IMR-90 (cell line): ENCODE results near the gene WBP11. TPM values are rescaled to one million over a fixed set of nuclear protein-coding genes. Genes with fewer than 3 reads are reported as not detected.
A peak's percentile ranks its signal among the peaks of the same experiment; 100 is the strongest.

ENCODE experiments used
- ATAC-seq: fragments of 200-7000 bp; cut with Tn5 transposase; 2 replicates; pipeline ENCODE4 v1.9.1; 2020; ENCODE audit warnings: low read depth, mild to moderate bottlenecking, moderate library complexity
- BruUV-seq: library from RNA; stranded (reverse); fragments of 400-500 nt; replicated peaks from 2 replicates; lab custom pipeline; 2021; lab: Mats Ljungman, UMichigan
- CTCF ChIA-PET: fragments of 300-600 bp; formaldehyde crosslinking; extraction: SDS; loops from one replicate; lab custom pipeline; 2021; ENCODE audit warnings: antibody characterized with exemption; lab: Yijun Ruan, JAX
- POLR2A ChIA-PET: fragments of 300-600 bp; sonication (Branson Sonifier 250); formaldehyde crosslinking; loops from one replicate; lab custom pipeline; 2022; ENCODE audit warnings: antibody characterized with exemption; ENCODE audit not compliant: unreplicated experiment; lab: Charles Lee
- DNase-seq: peaks from one replicate; pipeline ENCODE4 v3.0.0; 2013
- H2AFZ ChIP-seq: replicated peaks from 2 replicates; pipeline ENCODE3; 2013; ENCODE audit warnings: low read length, mild to moderate bottlenecking; ENCODE audit not compliant: poor library complexity
- H2AK5ac ChIP-seq: 2 replicates; pipeline ENCODE4 v1.6.1; 2013; ENCODE audit warnings: low read depth, low read length, inconsistent platforms
- H2AK9ac ChIP-seq: replicated peaks from 2 replicates; pipeline ENCODE3; 2013; ENCODE audit warnings: mild to moderate bottlenecking, low read depth, low read length, moderate library complexity; ENCODE audit not compliant: poor library complexity
- H2BK120ac ChIP-seq: 2 replicates; pipeline ENCODE4 v1.6.1; 2013; ENCODE audit warnings: low read depth, low read length, inconsistent platforms
- H2BK15ac ChIP-seq: 3 replicates; pipeline ENCODE4 v1.6.1; 2013; ENCODE audit warnings: low read depth, low read length, inconsistent platforms
- H2BK20ac ChIP-seq: 2 replicates; pipeline ENCODE4 v1.6.1; 2013; ENCODE audit warnings: low read depth, mild to moderate bottlenecking, inconsistent platforms, low read length, moderate library complexity
- H2BK5ac ChIP-seq: 2 replicates; pipeline ENCODE4 v1.6.1; 2013; ENCODE audit warnings: mild to moderate bottlenecking, low read depth, low read length, inconsistent platforms; ENCODE audit not compliant: poor library complexity, severe bottlenecking
- H3K14ac ChIP-seq: replicated peaks from 2 replicates; pipeline ENCODE4 v1.6.1; 2013; ENCODE audit warnings: low read depth, low read length, inconsistent platforms
- H3K18ac ChIP-seq: 2 replicates; pipeline ENCODE4 v1.6.1; 2013; ENCODE audit warnings: low read depth, low read length, control low read depth
- H3K23ac ChIP-seq: 2 replicates; pipeline ENCODE4 v1.6.1; 2013; ENCODE audit warnings: low read depth, low read length, inconsistent platforms
- H3K27ac ChIP-seq: 2 replicates; pipeline ENCODE4 v1.5.1; 2013; ENCODE audit warnings: mild to moderate bottlenecking, control low read depth, low read length; ENCODE audit not compliant: insufficient read depth
- H3K27me3 ChIP-seq: 2 replicates; pipeline ENCODE4 v1.6.1; 2013; ENCODE audit warnings: low read length; ENCODE audit not compliant: control insufficient read depth, insufficient read depth
- H3K36me3 ChIP-seq: 2 replicates; pipeline ENCODE4 v1.6.1; 2013; ENCODE audit warnings: low read length, mixed read lengths; ENCODE audit not compliant: control insufficient read depth, insufficient read depth
- H3K4ac ChIP-seq: 2 replicates; pipeline ENCODE4 v1.6.1; 2013; ENCODE audit warnings: low read depth, low read length, inconsistent platforms
- H3K4me1 ChIP-seq: 2 replicates; pipeline ENCODE4 v1.6.1; 2013; ENCODE audit warnings: low read length, mixed read lengths; ENCODE audit not compliant: control insufficient read depth, insufficient read depth
- H3K4me2 ChIP-seq: 2 replicates; pipeline ENCODE4 v1.6.1; 2013; ENCODE audit warnings: low read depth, mild to moderate bottlenecking, control low read depth, low read length, moderate library complexity
- H3K4me3 ChIP-seq: 2 replicates; pipeline ENCODE4 v1.5.1; 2013; ENCODE audit warnings: low read depth, mild to moderate bottlenecking, control low read depth, low read length, moderate library complexity; ENCODE audit not compliant: insufficient read depth
- H3K56ac ChIP-seq: 2 replicates; pipeline ENCODE4 v1.6.1; 2013; ENCODE audit warnings: low read length, inconsistent platforms; ENCODE audit not compliant: insufficient read depth; ENCODE audit errors: extremely low read depth
- H3K79me1 ChIP-seq, 2 experiments: 2 replicates each; pipeline ENCODE4 v1.6.1; 2013; ENCODE audit warnings: low read length in 2 of 2, inconsistent platforms in 1 of 2, low read depth in 1 of 2
- H3K9ac ChIP-seq: 2 replicates; pipeline ENCODE4 v1.6.1; 2013; ENCODE audit warnings: low read depth, low read length, control low read depth
- H3K9me1 ChIP-seq: 2 replicates; pipeline ENCODE4 v1.6.1; 2013; ENCODE audit warnings: low read length, inconsistent platforms; ENCODE audit not compliant: insufficient read depth
- H3K9me3 ChIP-seq: 2 replicates; pipeline ENCODE4 v1.6.1; 2013; ENCODE audit warnings: low read length; ENCODE audit not compliant: control insufficient read depth, insufficient read depth
- H4K20me1 ChIP-seq: 2 replicates; pipeline ENCODE4 v1.6.1; 2013; ENCODE audit warnings: low read length, inconsistent platforms; ENCODE audit not compliant: insufficient read depth
- H4K5ac ChIP-seq: 2 replicates; pipeline ENCODE4 v1.6.1; 2013; ENCODE audit warnings: mild to moderate bottlenecking, low read depth, low read length, control low read depth
- H4K8ac ChIP-seq, 2 experiments: 2 replicates each; pipeline ENCODE4 v1.6.1; 2013; ENCODE audit warnings: low read depth in 2 of 2, low read length in 2 of 2, control low read depth in 1 of 2, inconsistent platforms in 1 of 2
- H4K91ac ChIP-seq: 2 replicates; pipeline ENCODE4 v1.6.1; 2013; ENCODE audit warnings: low read depth, low read length, inconsistent platforms; ENCODE audit not compliant: insufficient read depth
- CEBPB ChIP-seq: IDR thresholded peaks from 2 replicates; pipeline ENCODE4 v1.6.1; 2012; ENCODE audit warnings: low read depth, low read length, improper control_type of control experiment
- CHD1 ChIP-seq: IDR thresholded peaks from 2 replicates; pipeline ENCODE4 v1.6.1; 2012; ENCODE audit warnings: low read depth, low read length, improper control_type of control experiment
- CTCF ChIP-seq: conservative IDR thresholded peaks from 2 replicates; pipeline ENCODE4 v1.5.1; 2012; ENCODE audit warnings: mild to moderate bottlenecking, low read depth, low read length, improper control_type of control experiment
- ELK1 ChIP-seq: fragments of 150-350 bp; IDR thresholded peaks from 2 replicates; pipeline ENCODE4 v1.6.1; 2016; ENCODE audit warnings: low read depth, mild to moderate bottlenecking, low read length, moderate library complexity, borderline replicate concordance
- FOS ChIP-seq: fragments of 150-350 bp; IDR thresholded peaks from 2 replicates; pipeline ENCODE4 v1.6.1; 2016; ENCODE audit warnings: low read depth, low read length
- MAZ ChIP-seq: IDR thresholded peaks from 2 replicates; pipeline ENCODE4 v1.6.1; 2012; ENCODE audit warnings: low read depth, mild to moderate bottlenecking, low read length, improper control_type of control experiment, moderate library complexity, borderline replicate concordance
- NFE2L2 ChIP-seq: fragments of 150-350 bp; IDR thresholded peaks from 2 replicates; pipeline ENCODE4 v1.6.1; 2016; ENCODE audit warnings: low read depth, mild to moderate bottlenecking, low read length
- POLR2A ChIP-seq: IDR thresholded peaks from 2 replicates; pipeline ENCODE4 v1.6.1; 2012; ENCODE audit warnings: mild to moderate bottlenecking, low read depth, low read length
- RAD21 ChIP-seq: IDR thresholded peaks from 2 replicates; pipeline ENCODE4 v1.6.1; 2012; ENCODE audit warnings: low read length, improper control_type of control experiment
- RCOR1 ChIP-seq: IDR thresholded peaks from 2 replicates; pipeline ENCODE4 v1.6.1; 2012; ENCODE audit warnings: mild to moderate bottlenecking, low read length, improper control_type of control experiment; ENCODE audit not compliant: insufficient replicate concordance
- RFX5 ChIP-seq: IDR thresholded peaks from 2 replicates; pipeline ENCODE4 v1.8.0; 2012; ENCODE audit warnings: low read depth, mild to moderate bottlenecking, low read length, moderate library complexity
- SMC3 ChIP-seq: fragments of 150-350 bp; IDR thresholded peaks from 2 replicates; pipeline ENCODE4 v1.6.1; 2016; ENCODE audit warnings: low read depth, mild to moderate bottlenecking, antibody characterized with exemption, low read length, moderate library complexity
- USF2 ChIP-seq: fragments of 150-350 bp; IDR thresholded peaks from 2 replicates; pipeline ENCODE4 v1.6.1; 2017; ENCODE audit warnings: mild to moderate bottlenecking, antibody characterized with exemption, low read length, low read depth
- WGBS, 2 experiments: methylation state at CpG; one replicate each; pipeline versions ENCODE4 v1.1.5 to v1.1.7; 2013; ENCODE audit warnings: missing lambda C conversion rate in 2 of 2; ENCODE audit not compliant: insufficient read length in 1 of 2; ENCODE audit errors: extremely low coverage in 2 of 2; 5-methylcytosine and 5-hydroxymethylcytosine counted together
- dilution Hi-C: fragments of 300-500 bp; cut with HindIII; formaldehyde crosslinking; loops from one replicate; pipeline ENCODE4 v1.14.3; 2018; ENCODE audit warnings: low sequenced_read_pairs; ENCODE audit not compliant: unreplicated experiment
- in situ Hi-C: fragments of 300-500 bp; cut with MboI; formaldehyde crosslinking; loops from 3 replicates; pipeline ENCODE4 v1.14.3; 2019; ENCODE audit warnings: low sequenced_read_pairs, inconsistent platforms, mixed read lengths
- intact Hi-C: fragments of 100-400 bp; cut with micrococcal nuclease; formaldehyde crosslinking; loops from 2 replicates; pipeline ENCODE4 v1.10.0; 2022
- polyA plus RNA-seq, 3 experiments: library from polyadenylated mRNA; depleted of rRNA; stranded (reverse); fragments of >200 nt; gene quantifications; 2 replicates each; pipeline ENCODE4 v1.2.3, GENCODE V29; 2012; ENCODE audit warnings: low replicate concordance in 1 of 3
- total RNA-seq: library from RNA; depleted of rRNA; stranded (reverse); fragments of >200 nt; gene quantifications from 2 replicates; pipeline ENCODE4 v1.2.3, GENCODE V29; 2012

WBP11 gene
- total and polyA plus RNA-seq, 2 of the 4 experiments (the other 2 are of a cell fraction): 2.5 to 18.3 TPM

DNA sequence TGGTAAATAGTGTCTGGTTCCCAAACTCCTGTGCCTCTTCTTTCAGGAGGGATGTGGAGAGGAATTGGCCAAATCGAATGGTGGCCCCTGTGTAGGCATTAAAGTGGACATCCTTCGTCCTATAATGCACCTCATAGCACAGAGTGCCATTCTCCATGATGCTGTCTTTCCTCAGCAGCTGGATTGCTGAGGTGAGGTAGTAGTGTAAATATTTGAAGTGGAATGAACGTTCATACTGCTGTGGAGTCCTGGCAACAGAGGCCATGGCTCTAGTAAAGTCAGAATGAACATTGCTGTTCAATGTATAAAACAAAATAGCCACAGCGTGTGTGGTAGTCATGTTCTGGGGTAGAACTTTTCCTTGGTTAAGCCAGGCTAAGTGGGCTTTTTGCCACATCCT is 37.3 kb upstream of the WBP11 start:
- CTCF ChIA-PET: no interaction called here
- no peak overlapping the region for H3K23ac ChIP-seq
- 0 out of 3 replicates have a peak overlapping the region, but pooled peaks have one; percentile 9 for H2BK15ac ChIP-seq
- H3K4me2 ChIP-seq: no peak overlapping the region
- BruUV-seq: no TSS peak
- intact Hi-C loops: loop anchor here (10.0 kb wide), 1 partner anchor 206 kb away; no protein-coding TSS in a partner anchor
- TF ChIP-seq NFE2L2 (no peak), CHD1 (no peak), RAD21 (no peak), POLR2A (no peak), CTCF (no peak), MAZ (no peak), SMC3 (no peak), USF2 (no peak), FOS (no peak), CEBPB (no peak), ELK1 (no peak), RFX5 (no peak), RCOR1 (no peak)
- H3K18ac ChIP-seq: no peak overlapping the region
- 0 out of 2 replicates have a peak overlapping the region, but pooled peaks have one; percentile 1 for H4K91ac ChIP-seq
- H2BK120ac ChIP-seq: no peak overlapping the region
- no peak overlapping the region for H3K14ac ChIP-seq
- H2AK5ac ChIP-seq: peak overlapping the region; percentile 58
- H3K4ac ChIP-seq: 0 out of 2 replicates have a peak overlapping the region, but pooled peaks have one; percentile 19
- H2BK5ac ChIP-seq: peak overlapping the region; percentile 3
- no peaks in the 10 kb centered on the region for H3K27me3 ChIP-seq
- dilution Hi-C loops: no loop called here
- ATAC-seq (no peak), DNase-seq (no peak)
- no peak overlapping the region for H3K9ac ChIP-seq
- H3K36me3 ChIP-seq: no peaks in the 10 kb centered on the region
- no peak overlapping the region for H3K27ac ChIP-seq
- no peak overlapping the region for H4K5ac ChIP-seq
- no peaks in the 10 kb centered on the region for H3K79me1 ChIP-seq
- no peak overlapping the region; a peak in 1 of 4 replicates for H4K8ac ChIP-seq
- POLR2A ChIA-PET: no interaction called here
- H3K9me3 ChIP-seq: no peaks in the 10 kb centered on the region
- WGBS, 2 experiments: no CpG with 5 or more reads among the region's 4 CpGs
- in situ Hi-C loops: loop anchor here (5.0 kb wide), 1 partner anchor 157 kb away; no protein-coding TSS in a partner anchor
- peaks cover 6% of the 10 kb centered on the region; the same call in 1 of the 2 replicates for H3K4me1 ChIP-seq
- H2BK20ac ChIP-seq: peak overlapping the region; percentile 82
- H3K4me3 ChIP-seq: no peak overlapping the region
- no peak overlapping the region for H2AK9ac ChIP-seq
- peaks cover 4% of the 10 kb centered on the region for H4K20me1 ChIP-seq
- no peak overlapping the region for H3K56ac ChIP-seq
- H3K9me1 ChIP-seq: peaks cover 3% of the 10 kb centered on the region
- H2AFZ ChIP-seq: no peak overlapping the region
